NCI-H446 (cell line): ENCODE measurements around the gene CD59.
"Not testable (repeated sequence)": the region's sequence is repeated elsewhere in the genome, so short reads cannot be mapped to it uniquely, and the experiment has no call there.

ENCODE experiments used
- DNase-seq, 2 experiments: peaks; one replicate each; lab custom pipeline; 2025; lab: John Stamatoyannopoulos, UW

Gene CD59

DNA sequence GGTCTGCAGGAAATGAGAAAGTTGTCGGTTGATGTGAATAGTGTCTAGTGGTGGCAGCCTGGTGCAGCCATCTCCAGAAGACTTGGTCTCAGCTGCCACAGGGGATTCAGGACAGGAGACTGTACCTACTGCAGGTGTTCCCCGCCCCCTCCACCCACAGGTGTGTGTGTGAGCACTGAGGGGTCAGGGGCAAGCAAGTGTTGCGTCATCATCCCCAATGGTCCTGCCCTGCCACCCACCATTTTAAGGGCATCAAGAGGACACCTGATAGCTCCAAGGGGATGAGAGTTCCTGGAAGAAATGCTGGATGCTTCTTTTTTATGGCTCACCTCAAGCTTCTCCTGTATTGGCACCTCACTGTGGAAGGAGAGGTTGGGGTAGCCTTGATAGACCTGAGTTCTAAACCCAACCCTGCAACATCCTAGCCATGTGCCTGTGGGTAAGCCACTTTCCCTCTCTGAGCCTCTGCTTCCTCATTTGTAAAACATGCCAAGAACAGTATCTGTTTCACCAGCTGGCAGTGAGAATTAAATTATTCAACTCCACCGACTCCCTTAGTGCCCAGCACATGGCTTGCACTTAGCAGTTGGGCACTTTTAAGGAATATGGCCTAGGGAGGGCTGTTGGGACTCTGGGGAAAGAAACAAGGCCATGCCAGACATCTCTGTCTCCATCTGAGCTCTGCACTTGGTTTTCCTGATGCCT is 41.7 kb downstream of the CD59 start:
- DNase-seq = peak; percentile 19 to 80

DNA sequence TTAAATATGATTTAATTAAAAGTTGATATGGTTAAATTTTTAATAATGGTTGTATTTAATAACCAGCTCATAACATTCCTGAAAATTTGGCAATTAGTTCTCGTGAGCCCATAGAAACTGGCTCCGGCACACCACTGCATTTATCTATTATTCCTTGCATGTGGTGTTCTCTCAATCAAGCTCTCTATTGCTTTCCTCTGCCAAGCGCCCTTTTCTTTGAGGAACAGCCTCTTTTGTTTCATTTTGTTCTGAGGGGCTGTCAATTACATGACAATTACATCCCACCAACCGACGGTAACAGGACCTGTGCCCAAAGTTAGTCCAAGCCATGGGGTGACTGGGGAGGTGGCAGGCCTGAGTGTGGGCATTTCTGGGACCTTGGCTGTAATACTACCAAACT is 43.7 kb downstream of the CD59 start:
- DNase-seq = peak; percentile 66 to 76

DNA sequence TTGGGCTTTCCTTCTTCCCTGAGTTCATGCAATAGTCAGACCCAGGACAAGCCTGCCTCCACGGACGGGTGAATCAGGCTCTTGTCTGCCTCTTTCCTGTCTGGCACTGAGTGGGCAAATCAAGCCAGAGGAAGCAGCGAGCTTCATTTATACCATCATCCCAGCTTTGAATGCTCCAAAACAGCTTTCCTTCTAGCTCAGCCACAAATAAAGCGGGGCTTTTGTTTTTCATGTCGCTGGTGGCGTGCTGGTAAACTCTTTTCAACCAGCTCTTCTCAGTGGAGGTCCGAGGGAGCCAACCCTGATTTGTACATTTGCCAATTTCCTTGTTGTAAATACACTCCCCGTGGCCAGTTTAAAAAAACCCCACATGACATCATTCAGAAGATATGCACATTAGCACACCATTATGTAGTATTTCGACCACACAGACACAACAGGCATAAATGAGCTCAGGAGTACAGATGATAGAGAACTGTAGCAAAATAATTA is 44.2 kb downstream of the CD59 start:
- peak; percentile 89 to 95 for DNase-seq

DNA sequence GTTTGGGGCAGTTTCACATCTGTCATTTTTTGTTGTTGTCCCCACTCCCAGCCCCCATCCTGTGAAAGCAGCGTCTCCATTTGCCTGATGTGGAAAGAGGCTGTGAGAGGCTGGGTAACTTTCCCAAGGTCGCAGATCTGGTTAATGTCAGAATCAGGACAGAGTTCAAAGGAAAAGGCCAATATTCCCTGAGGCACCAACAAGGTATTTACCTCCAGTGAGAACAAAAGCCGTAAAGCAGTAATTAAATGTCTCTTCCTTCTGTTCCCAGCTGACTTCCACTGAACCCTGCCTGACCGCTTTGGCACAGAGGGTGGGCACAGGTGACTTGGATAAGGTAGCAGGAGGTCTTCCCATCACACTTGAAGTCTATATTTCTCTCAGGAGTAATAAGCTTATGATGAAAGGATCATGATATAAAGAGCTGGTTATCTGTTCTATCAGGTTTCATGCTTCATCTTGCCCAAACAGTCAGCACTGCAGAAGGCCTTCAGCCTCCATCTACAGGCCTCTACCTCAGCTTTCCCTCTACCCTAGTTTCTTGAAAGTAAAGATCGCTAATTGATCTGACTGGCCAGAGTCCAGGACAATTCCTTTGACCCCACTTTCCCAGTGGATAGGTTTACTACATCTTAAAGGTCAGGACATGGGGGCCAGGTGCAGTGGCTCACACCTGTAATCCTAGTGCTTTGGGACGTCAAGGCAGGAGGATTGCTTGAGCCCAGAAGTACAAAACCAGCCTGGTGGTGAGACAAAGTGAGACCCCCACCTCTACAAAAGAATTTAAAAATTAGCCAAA is 45.0 kb downstream of the CD59 start:
- no peak for DNase-seq

DNA sequence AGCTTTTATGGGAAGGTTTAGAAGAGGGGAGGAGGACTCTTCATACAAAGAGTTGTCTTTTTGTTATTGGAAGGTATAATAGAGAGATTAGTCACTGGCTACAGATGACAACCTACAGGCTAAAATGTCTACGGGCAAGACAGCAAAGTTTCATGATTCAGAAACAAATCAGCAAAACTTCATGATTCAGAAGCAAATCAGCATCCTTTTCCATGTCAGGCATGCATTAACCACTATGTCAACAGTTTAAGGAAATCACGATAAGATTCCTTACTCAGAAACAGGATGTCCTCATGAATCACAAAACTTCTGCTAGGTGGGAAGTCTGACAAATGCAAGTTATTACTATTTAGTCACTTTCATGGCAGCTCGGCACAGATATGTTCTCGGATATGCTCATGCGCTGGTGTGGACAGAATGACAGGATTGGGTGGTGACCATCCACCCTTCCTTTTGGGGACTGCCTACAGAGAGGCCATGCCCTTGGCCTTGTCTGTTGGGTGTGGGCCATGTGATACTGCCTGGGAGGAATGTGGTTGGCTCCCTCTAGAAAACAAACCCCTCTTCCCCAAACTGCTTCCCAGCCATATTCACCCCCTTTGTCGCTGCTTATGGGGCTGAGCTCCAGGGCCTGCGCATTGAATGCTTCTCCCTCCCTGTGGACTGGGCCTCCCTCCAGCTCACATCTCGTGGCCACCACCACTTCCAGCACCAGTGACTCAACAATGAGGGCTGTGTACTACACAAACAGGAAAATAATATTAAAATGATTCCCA is 45.7 kb downstream of the CD59 start:
- no peak for DNase-seq

DNA sequence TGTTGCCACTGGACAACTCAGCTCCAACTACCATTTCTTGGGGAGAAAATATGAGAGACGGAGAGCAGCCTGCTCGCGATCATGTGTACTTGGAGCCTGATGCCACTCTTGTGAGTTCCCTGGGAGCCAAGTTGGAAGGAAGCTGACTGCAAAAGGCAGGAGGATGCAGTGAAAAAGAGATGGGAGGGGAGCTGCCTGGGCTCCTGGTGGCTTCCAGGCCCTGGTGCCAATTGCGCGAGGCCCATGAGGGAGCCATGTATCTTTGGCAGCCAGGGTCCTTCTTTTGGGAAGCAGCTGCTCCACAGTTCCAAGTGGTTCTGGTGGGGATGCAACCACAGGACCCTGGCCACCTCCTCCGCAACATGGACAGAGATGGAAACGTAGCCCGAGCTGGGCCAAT is 46.7 kb downstream of the CD59 start:
- peak in 1 of 2 experiments; percentile 54 for DNase-seq

DNA sequence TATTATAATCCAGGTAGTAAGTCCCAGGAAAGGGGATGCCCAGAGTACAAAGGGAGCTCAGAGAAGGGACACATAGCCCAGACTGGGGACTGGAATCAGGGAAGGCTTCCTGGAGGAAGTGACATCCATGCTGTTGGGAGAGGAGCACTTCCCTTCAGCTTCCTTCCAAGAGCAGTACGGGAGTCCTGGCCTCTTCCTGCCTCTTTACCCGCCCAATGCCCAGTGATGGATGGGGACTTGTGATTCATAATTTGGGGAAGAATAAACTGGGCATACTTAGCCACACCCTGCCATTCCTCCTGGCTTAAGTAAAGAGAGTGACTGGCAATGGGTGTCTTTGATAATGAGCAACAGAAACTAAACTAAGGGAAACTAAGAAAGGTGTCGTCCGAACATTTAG is 47.1 kb downstream of the CD59 start:
- DNase-seq = no peak

DNA sequence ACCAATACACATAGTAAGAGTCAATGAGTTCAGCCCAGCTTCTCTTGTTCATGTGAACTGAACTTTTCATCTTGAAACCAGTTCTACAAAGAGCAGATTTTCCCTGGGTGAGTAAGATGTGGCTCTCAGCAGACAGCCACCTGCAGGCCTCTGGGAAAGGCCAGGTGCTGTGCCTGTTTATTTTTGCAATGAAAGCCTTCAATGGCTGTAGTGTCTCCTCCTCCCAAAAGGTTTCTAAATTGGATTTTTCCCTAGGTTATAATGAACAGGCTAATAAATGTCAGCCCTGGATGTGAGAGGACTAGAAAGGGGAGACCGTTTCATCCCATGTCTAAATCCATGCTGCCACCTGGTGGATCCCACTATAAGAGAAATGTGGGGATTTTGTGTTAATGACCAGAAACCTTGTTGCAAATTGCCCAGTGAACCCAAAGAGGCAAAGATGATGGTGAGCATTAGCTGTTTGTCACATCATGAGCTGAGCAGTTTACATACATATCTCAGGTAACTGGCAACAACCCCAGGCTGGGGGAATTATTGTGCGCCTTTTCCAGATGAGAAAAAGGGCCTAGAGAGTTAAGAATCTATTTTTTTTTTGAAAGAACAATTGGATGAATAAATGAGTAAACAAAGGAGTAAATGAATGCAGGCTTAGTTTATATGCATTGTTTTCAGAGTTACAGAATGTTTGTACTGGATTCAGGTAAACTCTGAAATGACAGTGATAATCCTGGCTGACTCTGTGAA is 48.3 kb downstream of the CD59 start:
- DNase-seq = peak; percentile 68 to 80

DNA sequence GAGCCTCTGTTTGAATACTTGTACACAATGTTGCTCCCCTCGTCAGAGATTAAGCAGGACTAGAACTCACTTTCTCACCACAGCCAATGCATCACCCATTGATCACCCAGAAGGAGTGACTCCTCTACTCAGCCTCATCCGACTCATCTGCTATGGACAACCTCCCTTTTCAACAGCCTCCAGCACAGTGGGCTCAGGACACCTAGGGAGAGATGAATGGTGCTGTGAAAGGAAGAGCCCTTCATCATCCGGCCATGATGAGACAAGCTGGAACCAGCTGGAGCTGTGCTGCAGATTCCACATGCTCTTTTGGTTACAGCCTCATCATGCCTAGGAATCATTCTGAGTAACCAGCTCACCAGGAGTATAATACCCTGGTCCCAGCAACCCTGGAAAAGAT is 51.1 kb downstream of the CD59 start:
- DNase-seq = no peak

DNA sequence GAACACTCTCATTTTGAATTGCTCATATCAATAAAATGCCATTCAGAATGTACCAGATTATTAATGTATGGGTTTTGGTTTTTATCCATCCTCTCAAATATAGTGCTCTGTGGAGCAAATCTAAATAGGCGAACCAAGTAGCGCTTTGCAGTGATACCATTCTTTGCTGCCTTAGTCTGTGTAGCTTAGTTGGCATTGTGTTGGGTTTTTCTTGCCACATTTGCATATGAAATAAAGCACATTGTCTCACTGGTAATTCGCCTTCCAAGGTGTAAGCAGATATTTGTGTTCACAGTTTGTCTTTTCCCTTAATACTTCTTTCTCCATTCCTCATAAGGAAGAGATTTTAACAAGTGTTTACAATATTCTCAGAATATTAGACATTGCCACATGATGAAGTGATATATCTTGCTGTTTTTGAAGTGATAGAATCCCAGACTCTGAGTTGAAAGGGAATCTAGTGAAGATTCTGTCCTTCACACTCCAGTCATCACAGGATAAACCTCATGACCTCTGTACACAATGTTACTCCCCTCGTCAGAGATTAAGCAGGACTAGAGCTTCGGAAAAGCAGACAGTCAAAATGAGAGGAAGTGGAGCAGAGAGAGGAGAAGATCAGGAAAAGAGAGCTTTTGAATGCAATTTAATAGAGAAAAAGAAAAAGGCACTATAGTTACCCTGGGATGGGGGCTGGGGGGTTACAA is 52.1 kb downstream of the CD59 start:
- DNase-seq = no peak

DNA sequence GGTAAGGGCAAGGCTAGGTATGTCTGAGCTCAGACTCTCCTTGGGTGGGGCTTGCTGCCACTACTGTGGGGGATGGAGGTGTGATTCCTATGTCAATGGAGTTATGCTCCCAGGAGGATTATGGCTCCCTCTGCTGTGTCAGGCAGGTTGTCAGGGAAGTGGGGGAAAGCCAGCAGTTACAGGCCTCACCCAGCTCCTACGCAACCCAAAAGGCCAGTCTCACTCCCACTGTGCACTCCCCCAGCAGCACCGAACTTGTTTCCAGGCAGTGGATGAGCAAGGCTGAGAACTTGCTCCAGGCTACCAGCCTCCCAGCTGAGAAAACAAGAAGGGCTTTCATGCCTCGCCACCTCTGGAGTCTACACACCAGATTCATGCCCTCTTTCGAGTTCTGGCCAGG is 53.8 kb downstream of the CD59 start:
- DNase-seq = no peak

DNA sequence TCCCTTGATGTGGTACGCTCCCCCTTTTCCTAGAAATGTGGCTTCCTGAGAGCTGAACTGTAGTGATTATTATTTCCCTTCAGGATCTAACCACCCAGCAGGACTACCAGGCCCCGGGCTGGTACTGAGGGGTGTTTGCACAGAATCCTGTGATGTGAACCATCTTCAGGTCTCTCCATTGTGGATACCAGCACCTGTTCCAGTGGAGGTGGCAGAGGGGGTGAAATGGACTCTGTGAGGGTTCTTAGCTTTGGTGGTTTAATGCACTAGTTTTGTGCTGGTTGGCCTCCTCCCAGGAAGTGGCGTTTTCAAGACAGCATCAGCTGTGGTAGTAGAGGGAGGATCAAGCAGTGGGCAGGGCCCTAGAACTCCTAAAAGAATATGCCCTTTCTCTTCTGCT is 54.2 kb downstream of the CD59 start:
- no peak for DNase-seq

DNA sequence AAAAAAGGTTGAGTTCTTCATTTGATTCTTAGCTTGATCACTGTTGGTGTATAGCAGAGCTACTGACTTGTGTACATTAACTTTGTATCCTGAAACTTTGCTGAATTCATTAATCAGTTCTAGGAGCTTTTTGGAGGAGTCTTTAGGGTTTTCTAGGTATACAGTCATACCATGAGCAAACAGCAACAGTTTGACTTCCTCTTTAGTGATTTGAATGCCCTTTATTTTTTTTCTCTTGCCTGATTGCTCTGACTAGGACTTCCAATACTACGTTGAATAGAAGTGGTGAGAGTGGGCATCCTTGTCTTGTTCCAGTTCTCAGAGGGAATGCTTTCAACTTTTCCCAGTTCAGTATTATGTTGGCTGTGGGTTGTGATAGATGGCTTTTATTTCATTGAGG is 57.6 kb downstream of the CD59 start:
- not testable (repeated sequence) for DNase-seq

DNA sequence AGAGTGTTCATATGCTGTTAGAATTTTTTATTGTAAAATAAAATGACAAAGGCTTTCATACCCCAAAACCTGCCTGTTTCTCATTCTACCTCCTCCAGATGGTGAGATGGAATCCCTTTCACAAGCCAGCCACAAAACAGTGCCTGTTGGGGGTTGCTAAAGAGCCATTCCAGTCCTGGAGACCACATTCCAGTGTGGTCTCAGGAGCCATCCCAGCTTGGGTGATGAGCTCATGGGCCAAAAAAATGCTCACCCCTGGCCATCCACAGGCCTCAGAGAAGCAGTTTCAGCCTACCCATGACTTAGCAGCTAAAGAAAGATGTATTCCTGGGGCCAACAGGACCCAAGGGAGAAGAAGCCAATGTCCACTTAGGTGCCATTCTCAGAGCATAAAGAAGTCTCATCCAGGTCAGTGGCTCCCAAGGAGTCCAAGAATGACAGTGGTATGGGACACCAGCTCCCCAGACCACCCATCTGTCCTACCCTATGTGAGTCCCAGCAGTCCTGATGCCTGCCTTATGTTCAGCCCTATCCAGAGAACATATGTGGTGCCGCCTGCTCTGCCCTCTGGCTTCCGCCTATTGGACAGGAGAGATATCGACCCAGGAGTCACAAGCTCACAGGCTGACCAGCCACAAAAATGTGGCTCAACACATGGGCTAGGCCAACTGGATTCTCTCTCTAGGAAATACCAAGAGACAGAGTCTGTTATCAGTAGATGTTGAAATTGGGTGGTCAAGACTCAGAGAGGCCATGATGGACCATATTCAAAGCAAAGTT is 62.0 kb downstream of the CD59 start:
- no peak for DNase-seq

DNA sequence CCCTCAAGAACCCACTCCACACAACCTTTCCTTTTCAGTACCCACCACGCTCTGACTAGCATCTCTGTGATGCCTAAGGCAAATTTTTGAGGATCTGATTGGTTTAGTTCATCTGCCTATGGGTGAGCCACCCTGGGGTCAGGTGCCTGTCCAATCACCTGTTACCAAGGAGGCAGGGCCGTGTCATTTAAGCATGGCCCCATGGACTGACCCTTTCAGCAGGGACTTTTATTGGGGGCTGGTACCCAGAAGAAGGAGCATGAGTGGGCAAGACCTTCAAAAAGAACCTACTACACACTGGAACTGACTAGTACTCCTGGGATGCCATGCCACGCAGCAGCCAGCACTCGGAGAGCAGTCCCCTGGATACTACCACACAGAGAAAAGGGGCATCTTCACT is 64.0 kb downstream of the CD59 start:
- DNase-seq = no peak

DNA sequence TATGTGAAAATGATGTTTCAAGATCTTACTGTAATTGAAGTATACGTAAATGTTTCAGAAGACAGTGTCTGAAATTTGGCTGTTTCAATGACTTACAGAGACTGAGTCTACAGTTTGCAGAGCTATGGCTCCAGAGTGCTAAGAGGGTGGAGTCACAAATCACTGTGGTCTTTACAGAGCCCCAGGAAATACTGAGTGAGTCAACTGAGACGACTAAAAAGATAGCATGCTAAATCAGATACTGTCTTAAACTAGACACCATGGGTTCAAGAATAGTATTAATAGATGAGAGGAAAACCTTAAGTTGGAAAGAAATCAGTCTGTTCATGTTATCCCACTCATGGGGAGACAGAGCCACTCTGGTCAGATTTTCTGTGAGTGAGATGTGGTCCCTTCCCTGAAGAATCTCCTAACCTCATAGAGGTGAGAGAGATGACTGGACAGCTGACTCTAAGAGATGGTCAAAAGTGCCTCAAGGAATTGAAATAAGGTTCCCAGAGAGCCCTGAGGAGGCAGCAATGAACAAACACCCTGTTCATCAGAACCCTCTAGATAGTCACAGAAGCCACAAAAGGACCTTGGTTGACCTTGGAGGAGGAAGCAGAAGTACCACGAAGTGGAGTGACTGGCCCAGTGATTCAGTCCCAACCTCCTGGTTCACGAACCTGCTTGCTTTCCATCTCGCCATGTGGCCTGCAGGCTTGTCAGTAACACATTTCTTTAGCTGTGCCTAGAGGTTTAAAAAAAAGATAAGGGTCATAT is 65.8 kb downstream of the CD59 start:
- DNase-seq = no peak

DNA sequence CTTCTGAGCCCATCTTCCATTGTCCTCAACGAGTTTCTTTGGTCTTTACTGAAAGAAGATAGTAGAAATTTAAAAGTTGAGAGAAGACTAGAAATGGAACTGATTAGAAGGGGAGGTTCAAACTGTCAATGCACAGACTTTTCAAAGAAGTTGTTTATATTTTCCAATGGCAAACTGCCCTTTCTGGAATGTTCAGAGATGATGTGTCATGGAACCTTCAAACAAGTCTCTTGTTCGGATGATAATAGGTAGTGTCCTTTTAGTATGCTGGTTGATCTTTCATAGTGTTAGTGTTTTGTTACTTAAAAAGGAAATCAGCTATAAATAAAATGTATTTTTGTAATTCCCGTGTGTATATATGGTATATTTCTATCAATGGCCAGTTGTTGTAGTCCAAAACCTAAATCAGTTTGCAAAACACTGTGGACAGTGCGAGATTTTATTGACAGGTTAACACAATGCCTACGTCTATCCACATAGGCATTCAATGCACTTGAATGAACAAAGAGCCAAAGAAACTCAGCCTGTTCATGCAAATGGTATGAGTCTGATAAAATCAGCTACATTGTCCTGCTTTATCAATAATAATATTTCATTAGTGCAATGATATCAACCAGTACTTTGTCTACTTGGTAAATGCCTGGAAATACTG is 66.5 kb downstream of the CD59 start:
- no peak for DNase-seq

DNA sequence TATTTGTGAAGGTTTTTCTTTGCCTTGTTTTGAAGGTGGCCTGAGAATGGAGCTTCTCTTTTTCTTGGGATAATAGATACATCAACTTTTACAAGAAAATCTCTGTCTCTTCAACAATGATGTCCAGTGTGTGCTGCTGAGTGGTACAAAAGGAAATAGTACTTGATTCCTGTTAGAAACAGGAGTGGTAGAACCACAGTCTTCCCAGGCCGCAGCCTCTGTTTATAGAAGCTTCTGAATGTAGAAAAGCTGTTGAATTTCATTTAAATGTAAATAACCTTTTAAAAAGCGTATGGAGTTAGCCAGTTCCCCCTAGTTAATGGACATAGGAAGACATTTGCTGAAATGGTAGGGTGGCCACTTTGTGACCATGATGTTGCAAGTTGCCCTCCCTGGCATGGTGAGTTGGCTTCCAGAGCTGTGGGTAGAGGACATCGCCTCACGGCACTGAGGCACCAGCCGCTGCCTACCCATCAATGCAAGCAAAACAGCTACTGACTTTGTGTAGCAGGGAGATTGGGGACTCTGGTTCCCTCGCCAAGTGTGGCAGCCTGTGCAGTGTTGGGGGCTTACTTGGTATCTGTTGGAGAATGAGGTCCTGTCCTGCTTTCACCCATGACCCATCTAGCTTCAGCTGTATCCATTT is 67.1 kb downstream of the CD59 start:
- no peak for DNase-seq

DNA sequence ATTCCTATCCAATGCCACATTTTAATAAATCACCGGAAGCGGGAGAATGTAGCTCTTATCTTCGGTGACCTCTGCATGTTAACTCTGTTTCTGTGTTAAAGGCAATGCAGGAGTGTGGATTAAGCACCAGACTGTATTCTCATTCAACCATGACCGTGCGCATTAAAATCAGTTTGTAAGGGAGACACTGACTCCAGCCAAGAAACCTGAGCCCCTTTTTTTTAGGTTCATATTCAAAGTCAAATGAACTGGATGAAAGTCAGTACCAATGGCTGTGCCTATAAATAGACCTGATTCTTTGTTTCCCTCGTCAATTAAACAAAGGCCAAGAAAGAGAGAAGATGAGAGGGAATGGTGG is 67.8 kb downstream of the CD59 start:
- DNase-seq = peak; percentile 47 to 73
